ENCODE data around the gene CHTOP.

- TF ChIP-seq TBP (IDR thresholded peaks at IDR 0.05; ENCODE audit: low read depth, low read length) = no peak
- TF ChIP-seq EP300 (IDR thresholded peaks at IDR 0.05; ENCODE audit: borderline replicate concordance in 1 of 2, low read depth in 2 of 2, low read length in 2 of 2) = no peak
- TF ChIP-seq SIX5 (IDR thresholded peaks at IDR 0.05; ENCODE audit: low read depth, low read length) = no peak
- no peak for TF ChIP-seq CTCF (IDR thresholded peaks at IDR 0.05; ENCODE audit: control extremely low read depth in 1 of 3, insufficient read depth in 1 of 3, low read depth in 1 of 3, low read length in 3 of 3)
- no peak for TF ChIP-seq ATF3 (IDR thresholded peaks at IDR 0.05; ENCODE audit: insufficient read depth, low read depth, low read length)
- TF ChIP-seq POLR2A (IDR thresholded peaks at IDR 0.05; ENCODE audit: control extremely low read depth in 1 of 2, low read depth in 2 of 2, low read length in 2 of 2) = no peak
- no peak for TF ChIP-seq CREB1 (IDR thresholded peaks at IDR 0.05)
- no peak for TF ChIP-seq SIN3A (conservative IDR thresholded peaks at IDR 0.05 in 1 of 2, IDR thresholded peaks at IDR 0.05 in 1 of 2; ENCODE audit: low read depth in 1 of 2, low read length in 2 of 2)
- no peak for TF ChIP-seq BACH1 (IDR thresholded peaks at IDR 0.05; ENCODE audit: low read length)
- no peak for TF ChIP-seq POLR2AphosphoS5 (IDR thresholded peaks at IDR 0.05; ENCODE audit: low read depth, low read length)
- no peak for TF ChIP-seq RAD21 (IDR thresholded peaks at IDR 0.05 in 1 of 2, conservative IDR thresholded peaks at IDR 0.05 in 1 of 2; ENCODE audit: low read depth in 2 of 2, low read length in 2 of 2)
Measured at GRCh38 chr1:153628638-153629342, 5.1 kb upstream of the CHTOP start.
